Measurements from ENCODE around the gene CBR3.

GRCh38 chr21:36179145-36179544, 44.3 kb downstream of the CBR3 start:
- no peak for TF ChIP-seq CTCF (conservative IDR thresholded peaks at IDR 0.05)
- no peak for TF ChIP-seq ZFX (IDR thresholded peaks at IDR 0.05)
